Hematopoietic multipotent progenitor cell treated with erythropoietin and hydrocortisone succinate and interleukin-3 and kit ligand, for 6 days (in vitro differentiated cells): ENCODE data around the gene BCL11A.

Experiments used
- DNase-seq: peaks from one replicate; pipeline ENCODE4 v3.0.0-alpha.2; 2015

The BCL11A gene

GRCh38 chr2:60553495-60554073, at the start of gene BCL11A:
BCL11A (minus strand) TSS chr2:60553654; CDS start chr2:60553270, 384 bp downstream.
- peak; percentile 93 for DNase-seq

DNA sequence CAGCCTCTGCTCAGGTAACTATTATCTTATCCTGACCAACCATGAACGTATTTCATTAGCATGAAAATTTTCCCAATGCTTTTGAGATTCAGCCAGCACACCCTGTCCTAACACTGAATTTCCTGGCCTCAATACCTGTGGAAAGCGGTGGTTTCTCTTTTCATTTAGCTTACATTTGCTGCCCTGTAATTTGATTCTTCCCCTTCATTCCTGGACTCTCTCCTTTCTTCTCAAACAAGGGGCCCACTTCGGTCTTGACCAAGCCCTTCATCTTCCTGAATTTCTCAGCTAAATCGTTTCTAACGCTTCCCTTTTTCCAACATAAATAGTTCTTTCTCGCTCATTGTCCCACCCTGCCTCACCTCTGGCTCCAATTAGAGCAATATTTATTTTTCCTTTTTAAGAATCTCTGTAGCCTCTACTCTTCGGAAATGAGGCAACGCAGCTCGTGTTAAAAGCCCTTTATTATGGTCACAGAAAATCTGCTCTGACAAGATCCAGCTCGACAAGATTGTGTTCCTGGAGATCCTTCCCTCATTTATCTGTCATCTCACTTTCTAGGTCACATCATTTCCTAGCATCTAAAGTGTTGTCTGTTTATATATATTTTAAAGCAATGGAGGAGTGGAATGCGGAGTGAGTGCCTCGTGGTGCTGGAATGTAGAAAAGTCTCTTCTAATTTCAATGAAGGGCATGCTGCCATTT, 49.5 kb upstream of the BCL11A start:
- no peak for DNase-seq

DNA sequence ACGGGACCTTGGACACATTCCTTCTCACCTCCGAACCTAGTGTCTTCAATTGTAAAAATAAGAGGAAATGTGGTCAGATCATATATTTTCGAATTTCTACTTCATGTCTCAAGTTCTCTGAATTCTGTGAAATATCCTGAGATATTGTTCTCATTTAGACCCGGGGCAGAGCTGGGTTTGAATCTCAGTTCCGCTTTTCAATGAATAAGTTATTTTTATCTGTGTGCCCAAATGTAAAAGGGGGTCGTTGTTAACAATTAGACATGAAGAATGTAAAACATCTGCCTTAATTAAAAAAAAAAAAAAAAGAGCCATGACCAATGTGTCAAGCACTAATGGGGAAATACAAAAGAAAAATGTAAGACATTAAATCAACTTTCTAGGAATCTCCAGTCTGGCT, 48.9 kb upstream of the BCL11A start:
- no peak for DNase-seq

DNA sequence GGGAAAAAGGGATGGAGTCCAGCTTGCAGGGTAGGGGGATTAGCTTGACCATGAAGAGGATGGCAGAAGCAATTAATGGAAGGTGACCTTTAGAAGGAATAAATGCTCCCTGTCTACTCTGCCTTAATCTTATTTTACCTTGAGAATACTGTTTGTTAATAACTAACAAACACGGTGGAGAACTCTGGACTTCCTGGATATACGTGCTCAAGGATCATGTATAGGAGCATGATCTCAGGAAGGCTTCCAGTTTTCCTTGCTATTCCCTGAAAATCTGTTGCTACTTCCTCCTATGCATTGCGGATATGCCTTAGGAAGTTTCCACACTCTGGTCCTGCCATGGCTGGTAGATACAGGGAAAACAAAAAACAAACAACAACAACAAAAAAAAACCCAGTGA, 44.8 kb upstream of the BCL11A start:
- no peak for DNase-seq

GRCh38 chr2:60597346-60597745, 43.9 kb upstream of the BCL11A start:
- no peak for DNase-seq

DNA sequence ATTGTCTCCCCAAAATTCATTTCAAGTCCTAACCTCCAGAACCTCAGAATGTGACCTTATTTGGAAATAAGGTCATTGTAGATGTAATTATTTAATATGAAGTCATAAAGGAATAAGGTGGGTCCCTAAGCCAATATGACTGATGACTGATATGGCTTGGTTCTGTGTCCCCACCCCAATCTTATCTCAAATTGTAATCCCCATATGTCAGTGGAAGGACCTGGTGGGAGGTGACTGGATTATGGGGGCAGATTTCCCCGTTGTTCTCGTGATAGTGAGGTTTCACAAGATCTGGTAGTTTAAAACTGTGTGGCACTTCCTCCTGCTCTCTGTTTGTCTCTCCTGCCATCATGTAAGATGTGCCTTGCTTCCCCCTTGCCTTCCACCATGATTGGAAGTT, 43.0 kb upstream of the BCL11A start:
- peak; percentile 62 for DNase-seq

GRCh38 chr2:60595953-60596352, 42.5 kb upstream of the BCL11A start:
- DNase-seq: no peak

DNA sequence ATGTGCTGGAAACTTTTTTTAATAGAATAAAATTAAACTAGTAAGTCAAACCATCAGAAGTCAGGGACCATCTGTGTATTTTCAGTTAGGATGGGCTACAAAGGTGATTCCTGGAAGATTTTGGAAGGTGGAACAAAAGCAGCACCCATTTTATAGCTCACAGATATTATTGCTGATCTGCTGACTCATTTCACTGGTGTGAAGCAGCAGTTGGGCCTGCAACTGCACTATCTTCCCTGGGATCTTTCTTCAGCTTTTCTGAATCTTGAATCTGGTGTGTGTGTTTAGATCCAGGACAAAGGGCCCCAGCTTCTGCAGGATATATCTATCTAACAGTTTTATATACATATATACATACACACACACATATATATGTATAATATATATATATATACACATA, 35.6 kb upstream of the BCL11A start:
- DNase-seq: peak; percentile 69

GRCh38 chr2:60586081-60586480, 32.6 kb upstream of the BCL11A start:
- DNase-seq: peak; percentile 77

DNA sequence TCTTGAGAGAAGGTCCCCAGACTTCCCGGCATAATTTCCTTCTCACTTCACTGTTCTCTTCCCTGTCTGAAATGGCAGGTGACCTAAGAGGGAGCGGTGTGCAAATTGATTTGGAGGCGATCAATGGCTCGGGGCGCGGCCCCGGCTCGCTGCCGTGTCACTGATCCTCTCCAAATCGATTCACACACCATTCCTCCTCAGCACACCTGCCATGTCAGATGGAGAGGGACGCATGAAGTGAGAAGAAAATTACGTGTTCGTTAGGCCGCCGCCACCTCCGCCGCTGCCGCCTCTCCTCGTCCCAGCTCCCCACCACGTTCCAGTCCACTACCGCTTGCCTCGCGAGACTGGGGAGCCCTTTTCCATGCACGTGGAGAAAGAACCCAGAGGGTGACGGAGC, 31.8 kb upstream of the BCL11A start:
- DNase-seq: no peak

GRCh38 chr2:60583604-60584003, 30.1 kb upstream of the BCL11A start:
- DNase-seq: no peak

GRCh38 chr2:60581433-60582282, 28.2 kb upstream of the BCL11A start:
- DNase-seq: peak; percentile 83

- no peak for DNase-seq
Measured at GRCh38 chr2:60577682-60578283, 24.3 kb upstream of the BCL11A start.

DNA sequence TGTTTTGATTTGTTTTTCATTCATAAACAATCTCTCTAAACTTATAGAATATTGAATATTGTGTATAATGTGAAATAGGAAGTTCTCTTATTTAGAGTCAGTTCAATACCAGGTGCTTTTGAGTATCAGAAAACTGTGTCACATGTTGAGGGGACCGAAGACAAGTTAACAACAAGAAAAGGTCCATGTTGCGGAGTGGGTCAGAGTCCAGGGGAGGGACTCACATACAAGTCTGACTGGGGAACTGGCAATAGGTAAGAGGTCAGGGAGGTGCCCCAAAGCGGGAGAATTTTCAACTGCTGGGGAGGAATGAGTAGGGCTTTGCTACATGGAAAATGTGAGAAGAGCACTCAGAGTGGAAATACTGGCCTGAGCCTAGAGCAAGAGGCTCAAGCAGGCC, 19.8 kb upstream of the BCL11A start:
- no peak for DNase-seq

GRCh38 chr2:60570251-60570650, 16.8 kb upstream of the BCL11A start:
- no peak for DNase-seq

- DNase-seq: peak; percentile 29
Measured at GRCh38 chr2:60569680-60570111, 16.2 kb upstream of the BCL11A start.

GRCh38 chr2:60567919-60568768, 14.7 kb upstream of the BCL11A start:
- DNase-seq: no peak

DNA sequence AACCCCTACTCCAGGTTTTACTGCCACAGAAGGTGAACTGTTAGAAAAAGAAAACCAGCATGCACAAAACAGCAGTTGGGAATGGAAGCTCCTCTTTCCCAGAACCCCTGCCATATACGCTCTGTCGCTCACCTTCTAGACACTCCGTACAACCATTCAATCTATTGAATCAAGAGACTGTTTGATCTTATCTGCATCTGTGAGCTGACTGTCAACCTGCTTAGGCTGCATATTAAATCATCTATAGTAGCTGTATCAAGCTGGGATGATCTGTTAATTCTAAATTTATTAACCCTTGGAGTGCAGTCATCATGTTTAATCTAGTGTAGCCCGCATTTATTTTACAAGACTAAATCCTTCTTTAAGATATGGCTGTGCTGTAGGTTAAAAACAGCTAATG, 13.6 kb upstream of the BCL11A start:
- DNase-seq: no peak

DNA sequence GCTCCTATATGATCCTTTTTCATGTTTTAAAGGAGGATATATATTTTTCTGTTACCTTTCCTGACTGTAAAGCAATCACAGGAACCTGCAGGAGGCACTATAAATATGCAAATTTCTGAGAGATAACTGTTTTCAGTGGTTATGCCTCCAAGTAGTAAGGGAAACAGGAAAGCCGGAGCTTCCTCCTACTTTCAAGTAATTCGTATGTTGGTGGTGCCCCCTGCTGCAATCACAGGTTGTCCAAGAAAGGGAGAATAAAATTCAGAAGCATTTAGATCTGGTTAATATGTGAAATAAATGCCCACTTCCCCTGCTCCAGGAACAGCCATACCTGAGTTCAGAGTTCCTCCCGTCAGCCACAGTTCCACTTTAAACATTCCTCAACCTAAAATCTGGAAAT, 12.0 kb upstream of the BCL11A start:
- peak; percentile 81 for DNase-seq

- DNase-seq: peak; percentile 90
Measured at GRCh38 chr2:60560734-60561644, 7.5 kb upstream of the BCL11A start.

- no peak for DNase-seq
Measured at GRCh38 chr2:60559880-60560279, 6.4 kb upstream of the BCL11A start.
